Stimulated activated CD8-positive, alpha-beta memory T cell treated with anti-CD3 and anti-CD28 coated beads, Interleukin-15, amount 100 ng/mL, for 4 hours (primary cell): ENCODE results near the gene OR2A5.
"Not testable (repeated sequence)": the region's sequence is repeated elsewhere in the genome, so short reads cannot be mapped to it uniquely, and the experiment has no call there.

Experiments
- DNase-seq, 2 donors: peaks; one replicate each; pipeline ENCODE4 v3.0.0-alpha.2; 2020; ENCODE audit warnings: low read depth in 2 of 2

OR2A5 gene

DNA sequence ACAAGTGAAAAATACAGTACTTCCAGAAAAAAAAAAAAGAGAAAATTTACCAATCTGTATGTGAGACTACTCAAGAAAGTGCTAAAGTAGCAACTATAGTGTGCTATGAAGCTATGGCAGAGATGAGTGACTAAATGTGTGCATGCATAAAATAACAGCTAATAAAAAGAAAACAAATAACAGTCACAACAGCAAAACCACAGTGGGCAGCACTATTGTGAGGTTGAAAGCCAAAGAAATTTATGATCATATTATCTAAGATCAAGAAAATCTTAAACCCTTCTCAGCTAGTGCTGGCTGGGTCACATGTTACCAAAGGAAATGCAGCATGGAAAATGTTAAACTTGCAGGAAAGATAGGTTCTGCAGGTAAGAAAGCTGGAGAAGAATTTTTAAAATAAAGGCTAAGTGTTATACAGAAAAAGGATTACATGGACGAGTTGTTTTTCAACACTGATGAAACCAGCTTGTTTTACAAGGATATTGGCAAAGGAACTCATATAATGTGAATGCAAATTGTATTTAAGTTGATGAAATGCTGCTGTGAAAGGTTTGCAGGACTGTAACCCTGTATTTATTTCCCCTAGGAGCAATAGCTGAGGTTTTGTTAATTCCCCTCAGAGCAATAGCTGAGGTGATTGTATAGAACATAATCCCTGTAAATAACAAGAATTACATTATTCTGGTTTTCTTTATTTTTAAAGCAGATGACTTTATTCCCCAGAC is 15.6 kb upstream of the OR2A5 start:
- no peak for DNase-seq

DNA sequence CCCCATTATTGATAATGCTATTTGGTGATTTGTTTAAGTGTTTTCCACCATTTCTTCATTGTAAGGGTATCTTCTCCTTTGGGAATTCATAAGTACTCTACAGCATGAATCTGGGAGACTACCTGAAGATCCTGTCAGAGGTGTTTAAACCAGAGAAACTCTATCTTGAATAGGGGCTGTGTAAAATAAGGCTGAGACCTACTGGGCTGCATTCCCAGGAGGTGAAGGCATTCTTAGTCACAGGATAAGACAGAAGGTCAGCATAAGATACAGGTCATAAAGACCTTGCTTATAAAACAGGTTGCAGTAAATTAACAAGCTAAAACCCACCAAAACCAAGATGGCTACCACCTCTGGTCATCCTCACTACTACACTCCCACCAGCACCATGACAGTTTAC is 13.4 kb upstream of the OR2A5 start:
- DNase-seq: no peak

DNA sequence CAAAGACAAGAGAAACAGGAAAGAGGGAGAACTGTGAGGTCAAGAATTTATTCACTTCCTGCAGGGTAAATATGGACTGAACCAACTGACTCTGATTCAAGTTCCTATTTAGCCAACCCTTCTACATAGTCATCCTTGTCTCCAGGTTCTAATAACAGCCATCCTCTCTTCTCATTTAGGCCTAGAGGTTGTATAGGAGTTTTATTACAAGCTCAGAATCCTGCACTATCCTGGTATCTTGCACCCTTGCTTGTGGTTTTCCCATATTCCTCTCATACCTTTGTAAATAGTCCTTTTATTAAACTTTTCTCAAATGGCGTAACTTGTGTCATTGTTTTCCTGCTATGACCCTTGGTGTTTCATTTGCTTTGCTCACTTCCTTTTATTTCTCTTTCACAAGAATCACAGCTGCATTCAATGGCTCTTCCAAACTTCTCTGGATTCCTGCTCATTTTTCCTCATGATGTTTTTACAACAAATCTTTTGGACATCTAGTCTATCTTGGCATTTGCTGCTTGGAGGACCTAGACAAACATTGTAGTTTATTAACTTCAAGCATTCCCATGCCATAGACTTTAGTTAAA is 12.4 kb upstream of the OR2A5 start:
- DNase-seq: no peak

DNA sequence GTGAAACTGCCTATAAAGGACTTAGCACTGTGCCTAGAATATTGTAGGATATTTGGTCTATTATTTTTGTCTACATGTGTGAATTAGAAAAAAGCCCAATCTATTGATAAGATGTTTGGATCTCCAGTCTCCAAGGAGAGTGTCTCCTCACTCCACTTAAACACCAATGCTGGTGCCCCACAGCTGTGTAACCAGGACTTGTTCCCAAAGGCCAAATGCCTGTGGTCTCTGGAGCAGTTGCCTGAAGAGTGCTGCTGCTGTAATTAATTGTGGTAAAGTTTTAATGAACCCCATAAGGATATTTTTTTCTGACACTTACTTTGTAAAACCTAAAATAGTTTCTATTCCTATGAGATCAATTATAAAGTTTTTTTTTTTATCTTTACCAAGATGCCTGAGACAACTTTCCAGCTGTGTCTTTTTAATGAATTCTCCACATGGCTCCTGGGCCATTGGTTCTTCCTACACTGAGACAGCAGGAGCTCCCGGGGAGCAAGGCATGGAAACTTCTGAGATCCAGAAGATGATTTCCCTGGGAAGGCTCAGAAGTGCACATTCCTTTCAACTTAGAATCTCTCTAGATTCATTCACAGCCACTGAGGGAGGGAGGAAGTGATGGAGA is 11.2 kb upstream of the OR2A5 start:
- no peak for DNase-seq

GRCh38 chr7:144038887-144039286 is 9.9 kb upstream of the OR2A5 start:
- no peak for DNase-seq

GRCh38 chr7:144049491-144049890 is 743 bp downstream of the OR2A5 start:
- no peak for DNase-seq

- no peak for DNase-seq
These were observed 1.3 kb downstream of the OR2A5 start for GRCh38 chr7:144050093-144050492.

- not testable (repeated sequence) for DNase-seq
These were observed 2.1 kb downstream of the OR2A5 start for GRCh38 chr7:144050884-144051283.

DNA sequence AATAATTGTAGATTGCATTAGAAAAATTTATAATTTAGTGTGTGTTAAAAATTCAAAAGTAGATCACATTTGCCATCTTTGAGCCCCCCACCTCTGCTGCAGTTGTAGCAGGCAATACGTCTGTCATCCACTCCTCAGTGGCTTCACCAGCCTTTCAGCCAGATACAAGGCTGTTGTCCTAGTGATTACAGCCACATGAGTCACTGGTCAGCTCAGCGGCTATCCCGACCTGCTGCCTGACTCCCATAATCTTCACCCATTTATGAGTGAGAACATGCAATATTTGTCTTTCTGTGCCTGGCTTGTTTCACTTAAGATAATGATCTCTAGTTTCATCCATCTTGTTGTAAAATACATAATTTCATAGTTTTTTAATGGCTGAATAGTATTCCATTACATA is 9.2 kb downstream of the OR2A5 start:
- DNase-seq: no peak

DNA sequence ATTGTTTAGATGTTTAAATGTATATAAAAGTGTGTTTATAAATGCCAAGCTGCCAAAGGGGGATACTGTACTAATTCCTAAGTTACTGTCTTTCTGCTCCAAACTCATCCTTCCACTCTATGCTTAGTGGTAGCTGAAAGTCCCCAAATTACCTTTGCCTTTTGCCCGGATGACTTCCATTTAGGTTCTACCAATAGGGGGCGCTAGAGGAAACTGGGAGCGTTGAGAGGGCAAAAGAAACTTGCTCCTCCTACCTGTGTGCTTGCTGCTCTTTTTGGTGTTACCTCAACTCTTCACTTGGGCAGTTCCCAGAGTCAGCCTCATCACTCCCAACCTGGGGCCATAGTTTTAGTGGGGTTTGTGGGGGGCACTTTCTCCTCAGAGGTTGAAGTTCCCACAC is 15.0 kb downstream of the OR2A5 start:
- DNase-seq: no peak

- DNase-seq: no peak
These were observed 20.8 kb downstream of the OR2A5 start, which contains the start of gene OR2A25 for GRCh38 chr7:144069511-144069910. TSS of gene OR2A25 (plus strand) at chr7:144069811. CDS start at chr7:144074220, 4,409 bp downstream.

GRCh38 chr7:144069953-144070352 is 21.2 kb downstream of the OR2A5 start:
- no peak for DNase-seq

GRCh38 chr7:144074374-144074773 is 25.6 kb downstream of the OR2A5 start:
- DNase-seq: no peak

GRCh38 chr7:144085978-144086377 is 37.2 kb downstream of the OR2A5 start, which contains the start of gene OR2A12:
TSS of gene OR2A12 (plus strand) at chr7:144086278. CDS start at chr7:144095108, 8,830 bp downstream.
- DNase-seq: no peak

DNA sequence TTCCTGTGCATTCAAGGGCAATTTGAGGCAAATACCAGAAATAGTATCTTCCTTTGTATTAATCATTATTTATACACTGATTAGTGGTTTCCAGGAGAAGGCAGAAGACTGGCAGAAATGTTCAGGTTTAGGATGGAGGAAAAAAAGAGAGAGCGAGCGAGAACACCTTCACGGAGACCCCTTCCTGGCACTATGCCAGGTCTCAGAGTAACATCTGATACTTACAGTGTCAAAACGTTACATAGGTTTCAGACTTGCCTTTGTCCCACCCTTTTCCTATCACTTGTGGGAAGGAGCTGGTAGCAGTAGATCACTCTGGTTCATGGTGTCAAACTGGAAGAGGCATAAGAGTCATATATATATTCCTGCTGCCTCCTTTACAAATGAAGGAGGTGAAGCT is 38.0 kb downstream of the OR2A5 start:
- DNase-seq: no peak

DNA sequence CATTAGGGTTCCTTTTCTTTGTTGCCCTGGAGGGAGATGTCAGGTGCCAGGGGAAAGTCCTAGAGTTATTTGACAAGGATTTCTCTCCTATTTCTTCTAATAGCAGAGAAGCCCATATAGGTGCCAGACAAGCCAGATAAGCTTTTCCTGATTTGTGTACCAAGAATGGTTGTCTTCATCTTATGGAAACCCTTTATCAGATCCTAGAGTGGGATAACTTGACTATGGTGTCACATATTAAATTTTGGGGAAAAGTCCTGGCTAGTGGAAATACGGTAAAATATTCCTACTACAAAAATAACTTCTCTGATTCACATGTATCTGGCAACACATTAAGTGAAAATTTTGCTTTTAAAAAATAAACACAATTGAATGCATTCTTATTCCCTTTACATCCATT is 38.5 kb downstream of the OR2A5 start:
- no peak for DNase-seq

DNA sequence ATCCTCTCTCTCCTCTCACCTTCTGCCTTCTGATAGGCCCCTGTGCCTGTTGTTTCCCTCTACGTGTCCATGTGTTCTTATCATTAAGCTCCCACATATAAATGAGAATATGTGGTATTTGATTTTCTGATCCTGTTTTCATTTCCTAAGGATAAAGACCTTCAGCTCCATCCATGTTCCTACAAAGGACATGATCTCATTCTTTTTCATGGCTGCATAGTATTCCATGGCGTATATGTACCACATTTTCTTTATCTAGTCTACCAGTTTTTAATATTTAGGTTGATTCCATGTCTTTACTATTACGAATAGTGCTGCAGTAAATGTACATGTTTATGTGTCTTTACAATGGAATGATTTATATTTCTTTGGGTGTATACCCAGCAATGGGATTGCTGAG is 41.9 kb downstream of the OR2A5 start:
- no peak for DNase-seq

GRCh38 chr7:144098776-144099175 is 50.0 kb downstream of the OR2A5 start:
- no peak for DNase-seq

- DNase-seq: no peak
These were observed 51.9 kb downstream of the OR2A5 start for GRCh38 chr7:144100607-144101006.

- DNase-seq: no peak
These were observed 53.3 kb downstream of the OR2A5 start for GRCh38 chr7:144102041-144102440.

GRCh38 chr7:144105211-144105610 is 56.5 kb downstream of the OR2A5 start:
- no peak for DNase-seq
